K562 (cell line): Measurements from ENCODE around the gene ULK2. TPM values are rescaled to one million over a fixed set of nuclear protein-coding genes. Genes with fewer than 3 reads are reported as not detected.

Experiments
- CUX1 ChIP-seq: fragments of 200-800 bp; sonication (Bioruptor generic); IDR thresholded peaks from 2 replicates; pipeline ENCODE4 v1.6.1; 2016; ENCODE audit warnings: missing genetic modification characterization, missing compliant biosample characterization
- EHMT2 ChIP-seq: fragments of 450-650 bp; IDR thresholded peaks from 2 replicates; pipeline ENCODE4 v1.6.1; 2018; ENCODE audit warnings: antibody characterized with exemption
- ETS2 ChIP-seq: IDR thresholded peaks from 2 replicates; pipeline ENCODE4 v1.6.1; 2016; ENCODE audit warnings: borderline replicate concordance, missing genetic modification characterization, mild to moderate bottlenecking, moderate library complexity, missing compliant biosample characterization; ENCODE audit not compliant: poor library complexity, severe bottlenecking
- KLF6 ChIP-seq: fragments of 250-450 bp; sonication (Bioruptor Pico); IDR thresholded peaks from 2 replicates; pipeline ENCODE4 v1.4.0; 2020; ENCODE audit warnings: mild to moderate bottlenecking, moderate library complexity, borderline replicate concordance
- PHF8 ChIP-seq: fragments of 200-600 bp; sonication (generic); IDR thresholded peaks from 2 replicates; pipeline ENCODE4 v1.6.1; 2012; ENCODE audit warnings: mixed run types, mild to moderate bottlenecking, inconsistent platforms, low read length, moderate library complexity, borderline replicate concordance
- ZNF121 ChIP-seq: sonication (generic); formaldehyde crosslinking; conservative IDR thresholded peaks from 2 replicates; pipeline ENCODE4 v1.8.0; 2022; ENCODE audit warnings: missing genetic modification reagents
- polyA plus RNA-seq, 8 experiments: library from polyadenylated mRNA; depleted of rRNA in 4 of 8; stranded (reverse) in 5 of 8; unstranded in 3 of 8; fragments of >200 nt; fragmentation: Nextera tagmentation in 2 of 8; fragmentation: Illumina TruSeq in 1 of 8; extraction: Ambion mirVana in 2 of 8; extraction: Trizol in 1 of 8; gene quantifications; 2 replicates each; pipeline versions ENCODE4 v1.2.1 to v1.2.3, GENCODE V29; 2011 to 2014; ENCODE audit warnings: inconsistent platforms in 1 of 8, missing spikeins in 1 of 8
- total RNA-seq, 7 experiments: library from RNA; depleted of rRNA in 6 of 7; stranded (reverse); fragments of >200 nt in 6 of 7; fragmentation: Illumina TruSeq in 2 of 7; extraction: Trizol in 2 of 7; gene quantifications; 2 replicates each; pipeline versions ENCODE4 v1.2.1 to v1.2.3, GENCODE V29; 2011 to 2021; ENCODE audit warnings: low replicate concordance in 1 of 7
- TF ChIP-seq, protein P1 (sequence below): fragments of 250-450 bp; sonication (Bioruptor Pico); IDR thresholded peaks from 2 replicates; pipeline ENCODE4 v1.9.0; 2021; ENCODE audit warnings: mild to moderate bottlenecking
- TF ChIP-seq, protein P2 (sequence below): sonication (generic); formaldehyde crosslinking; IDR thresholded peaks from 2 replicates; pipeline ENCODE4 v1.8.0; 2022; ENCODE audit warnings: mild to moderate bottlenecking, low read depth, missing genetic modification reagents

Gene ULK2
- total and polyA plus RNA-seq, 9 of the 15 experiments (the other 6 are each of a cell fraction or from before 2014, with no cell fraction given): 0.01 to 0.18 (median 0.07) TPM; not detected in 5

DNA sequence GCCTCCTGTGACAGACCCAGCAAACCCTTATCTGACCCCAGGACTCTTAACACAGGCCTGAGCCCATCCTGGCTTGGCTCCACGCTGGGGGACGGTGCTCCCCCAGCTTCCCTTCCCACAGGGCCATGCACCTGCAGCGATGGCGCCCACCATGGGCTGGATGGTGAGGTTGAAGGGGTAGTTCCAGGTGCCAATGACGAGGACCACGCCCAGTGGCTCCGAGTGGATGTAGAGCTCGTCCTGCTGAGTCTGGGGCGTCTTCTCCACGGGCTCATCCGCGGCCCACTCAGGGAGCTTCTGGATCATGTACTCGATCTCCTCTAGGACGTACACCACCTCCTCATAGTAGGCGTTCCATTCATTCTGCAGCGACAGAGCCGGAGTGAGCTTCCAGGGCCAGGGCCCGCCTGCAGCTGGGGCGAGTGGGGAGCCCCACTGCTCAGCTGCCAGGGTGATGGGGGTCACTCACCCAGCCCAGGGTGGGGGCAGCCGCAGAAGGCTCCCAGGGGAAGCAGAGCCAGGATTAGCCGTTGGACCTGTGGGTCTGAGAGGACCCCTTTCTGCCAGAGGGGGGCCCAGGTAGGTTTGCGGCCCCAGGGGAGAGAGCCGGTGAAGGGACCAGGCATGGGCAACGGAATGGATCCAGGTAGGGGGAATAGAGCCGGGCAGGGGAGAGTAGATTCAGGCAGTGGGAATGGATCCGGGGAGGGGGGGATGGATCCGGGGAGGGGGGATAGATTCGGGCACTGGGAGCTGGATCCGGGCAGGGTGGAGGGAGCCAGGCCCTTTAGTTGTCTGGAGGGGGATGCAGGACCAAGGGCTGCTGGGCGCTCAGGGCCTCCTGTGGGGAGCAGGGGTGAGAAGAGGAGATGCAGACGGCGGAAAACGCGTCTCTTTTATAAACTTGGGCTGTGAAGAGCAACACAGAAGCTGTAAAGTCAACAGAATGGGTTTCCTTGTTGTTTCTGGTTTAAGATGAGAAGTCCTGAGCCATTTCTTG, 124.3 kb downstream of the ULK2 start (continued):
- TF ChIP-seq, protein P1, sequence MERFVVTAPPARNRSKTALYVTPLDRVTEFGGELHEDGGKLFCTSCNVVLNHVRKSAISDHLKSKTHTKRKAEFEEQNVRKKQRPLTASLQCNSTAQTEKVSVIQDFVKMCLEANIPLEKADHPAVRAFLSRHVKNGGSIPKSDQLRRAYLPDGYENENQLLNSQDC (CRISPR knock-in tag): no peak
- TF ChIP-seq PHF8: no peak
- TF ChIP-seq, protein P2, sequence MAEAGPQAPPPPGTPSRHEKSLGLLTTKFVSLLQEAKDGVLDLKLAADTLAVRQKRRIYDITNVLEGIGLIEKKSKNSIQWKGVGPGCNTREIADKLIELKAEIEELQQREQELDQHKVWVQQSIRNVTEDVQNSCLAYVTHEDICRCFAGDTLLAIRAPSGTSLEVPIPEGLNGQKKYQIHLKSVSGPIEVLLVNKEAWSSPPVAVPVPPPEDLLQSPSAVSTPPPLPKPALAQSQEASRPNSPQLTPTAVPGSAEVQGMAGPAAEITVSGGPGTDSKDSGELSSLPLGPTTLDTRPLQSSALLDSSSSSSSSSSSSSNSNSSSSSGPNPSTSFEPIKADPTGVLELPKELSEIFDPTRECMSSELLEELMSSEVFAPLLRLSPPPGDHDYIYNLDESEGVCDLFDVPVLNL: no peak
- TF ChIP-seq ETS2 (tag): no peak
- no peak for TF ChIP-seq EHMT2
- no peak for TF ChIP-seq KLF6 (CRISPR knock-in tag)
- no peak for TF ChIP-seq ZNF121
- no peak for TF ChIP-seq CUX1 (CRISPR knock-in tag)
- TF ChIP-seq, all 486 proteins: peak for 0
